Spleen (tissue), 11 donors: ENCODE data around the gene SLC30A1. TPM values are rescaled to one million over a fixed set of nuclear protein-coding genes. Genes with fewer than 3 reads are reported as not detected.
A peak's percentile ranks its signal among the peaks of the same experiment; 100 is the strongest.
"Not testable (repeated sequence)": the region's sequence is repeated elsewhere in the genome, so short reads cannot be mapped to it uniquely, and the experiment has no call there.

Experiments used
- DNase-seq: peaks from one replicate; pipeline ENCODE4 v3.0.0-alpha.2; 2020
- H3K27ac ChIP-seq, 8 donors: fragments of 200-600 bp; sonication (generic) in 7 of 8; 1 replicate in 4 of 8; 2 replicates in 4 of 8; pipeline versions ENCODE4 v1.5.0 to v1.8.0; 2016 to 2021; ENCODE audit warnings: inconsistent platforms in 4 of 8, mild to moderate bottlenecking in 4 of 8, moderate library complexity in 1 of 8
- H3K27me3 ChIP-seq, 7 donors: fragments of 200-600 bp; sonication (generic) in 6 of 7; replicated peaks in 1 of 7; 1 replicate in 4 of 7; 2 replicates in 3 of 7; pipeline versions ENCODE4 v1.5.0 to v1.8.0; 2016 to 2021; ENCODE audit warnings: inconsistent platforms in 3 of 7, mild to moderate bottlenecking in 1 of 7
- H3K36me3 ChIP-seq, 6 donors: fragments of 200-600 bp; sonication (generic) in 5 of 6; 1 replicate in 4 of 6; 2 replicates in 2 of 6; pipeline versions ENCODE4 v1.5.0 to v1.8.0; 2016 to 2021; ENCODE audit warnings: inconsistent platforms in 2 of 6
- H3K4me1 ChIP-seq, 6 donors: fragments of 200-600 bp; sonication (generic) in 5 of 6; 1 replicate in 3 of 6; 2 replicates in 3 of 6; pipeline versions ENCODE4 v1.5.0 to v1.8.0; 2016 to 2021; ENCODE audit warnings: inconsistent platforms in 3 of 6
- H3K4me3 ChIP-seq, 8 donors: fragments of 200-600 bp; sonication (generic) in 7 of 8; 1 replicate in 4 of 8; 2 replicates in 4 of 8; pipeline versions ENCODE4 v1.5.0 to v1.8.0; 2016 to 2021; ENCODE audit warnings: inconsistent platforms in 4 of 8, mild to moderate bottlenecking in 4 of 8, moderate library complexity in 2 of 8
- H3K9me3 ChIP-seq, 8 donors: fragments of 200-600 bp; sonication (generic) in 7 of 8; 1 replicate in 4 of 8; 2 replicates in 4 of 8; pipeline versions ENCODE4 v1.5.0 to v1.8.0; 2016 to 2021; ENCODE audit warnings: inconsistent platforms in 4 of 8
- POLR2A ChIP-seq, 3 donors: fragments of 450-650 bp; IDR thresholded peaks; one replicate each; pipeline ENCODE4 v1.5.1; 2017; ENCODE audit warnings: antibody characterized with exemption in 3 of 3, mild to moderate bottlenecking in 1 of 3
- POLR2AphosphoS5 ChIP-seq, 3 donors: sonication (generic); formaldehyde crosslinking; IDR thresholded peaks; one replicate each; pipeline ENCODE4 v1.5.1; 2017; ENCODE audit warnings: antibody characterized with exemption in 3 of 3
- WGBS, 5 donors: extraction: QIAGEN DNeasy Blood & Tissue Kit in 3 of 5; methylation state at CpG; one replicate each; pipeline versions ENCODE4 v1.1.5 to v1.1.7; 2013 to 2018; 5-methylcytosine and 5-hydroxymethylcytosine counted together
- intact Hi-C: fragments of 100-400 bp; cut with DNase I; formaldehyde crosslinking; loops from one replicate; pipeline ENCODE4 v1.15.0; 2023; ENCODE audit warnings: low total_unique reads
- polyA plus RNA-seq, 3 donors: library from polyadenylated mRNA; stranded (reverse); fragments of 200-250 nt; gene quantifications; one replicate each; pipeline ENCODE4 v1.2.1, GENCODE V29; 2013
- total RNA-seq, 7 donors: library from RNA; depleted of rRNA in 3 of 7; stranded (reverse); fragments of >200 nt in 3 of 7; fragmentation: NEBNext Ultra II Directional in 4 of 7; extraction: Animal tissue kit (Norgen Biotek cat#: 25700) in 4 of 7; gene quantifications; one replicate each; pipeline versions ENCODE4 v1.1.0 to v1.2.1, GENCODE V29; 2016 to 2021
- TF ChIP-seq, protein P1 (sequence below), 11 experiments: fragments of 200-600 bp in 7 of 11; fragments of 450-650 bp in 4 of 11; sonication (generic) in 4 of 11; IDR thresholded peaks in 8 of 11; conservative IDR thresholded peaks in 3 of 11; 1 replicate in 7 of 11; 2 replicates in 4 of 11; pipeline versions ENCODE4 v1.4.0 to v1.8.0; 2016 to 2021; ENCODE audit warnings: antibody characterized with exemption in 11 of 11, inconsistent platforms in 4 of 11, mild to moderate bottlenecking in 1 of 11
- donor health status: healthy with polysubstance abuse.
- donor health status: DM: no; HTN: no; CAD: no; lungs with moderate emphysema.
- donor health status: DM: no; HTN: no; CAD: no.
- donor health status: Bipolar disorder and iron deficiency.
- donor health status: healthy.
- donor health status: DM: no; HTN: no; CAD: no.
- donor health status: DM: yes; HTN: yes; CAD: no.

SLC30A1 gene
- total and polyA plus RNA-seq, 10 donors: 3.0 to 38.5 (median 30.8) TPM

DNA sequence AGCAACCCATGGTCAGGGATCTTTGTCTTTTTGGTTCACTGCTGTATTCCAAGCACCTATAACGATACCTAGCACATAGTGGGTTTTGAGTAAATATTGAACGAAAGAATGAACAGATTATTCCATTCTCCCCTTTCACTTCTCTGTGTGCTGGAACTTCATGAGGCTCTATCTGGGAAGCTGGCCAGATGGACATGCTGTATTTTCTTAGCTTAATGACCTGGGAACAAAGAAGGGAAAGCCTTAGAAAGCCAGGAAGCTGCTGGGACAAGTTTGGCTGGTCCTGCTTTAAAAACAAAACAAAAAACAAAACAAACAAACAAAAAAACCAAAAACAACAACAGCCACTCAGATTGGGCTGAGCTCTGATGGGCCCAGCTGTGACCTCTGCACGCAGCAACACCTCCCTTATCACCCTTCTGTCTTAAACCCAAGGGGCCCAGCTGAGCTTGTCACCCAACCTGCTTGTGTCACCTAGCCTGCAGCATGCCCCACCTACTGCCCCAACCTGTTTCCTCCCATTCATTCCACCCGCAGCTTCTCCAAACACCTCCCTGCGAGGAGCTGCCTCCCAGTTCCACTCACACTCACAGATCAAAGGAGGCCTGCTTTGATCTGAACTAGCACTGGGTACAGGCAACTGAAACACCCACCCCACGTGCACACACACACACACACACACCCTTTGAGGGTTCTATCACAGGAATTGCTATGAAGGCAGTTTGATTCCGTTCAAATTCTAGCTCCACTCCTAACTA, 37.1 kb downstream of the SLC30A1 start:
- no peak for DNase-seq
- intact Hi-C loops: no loop called here
- TF ChIP-seq, protein P1, sequence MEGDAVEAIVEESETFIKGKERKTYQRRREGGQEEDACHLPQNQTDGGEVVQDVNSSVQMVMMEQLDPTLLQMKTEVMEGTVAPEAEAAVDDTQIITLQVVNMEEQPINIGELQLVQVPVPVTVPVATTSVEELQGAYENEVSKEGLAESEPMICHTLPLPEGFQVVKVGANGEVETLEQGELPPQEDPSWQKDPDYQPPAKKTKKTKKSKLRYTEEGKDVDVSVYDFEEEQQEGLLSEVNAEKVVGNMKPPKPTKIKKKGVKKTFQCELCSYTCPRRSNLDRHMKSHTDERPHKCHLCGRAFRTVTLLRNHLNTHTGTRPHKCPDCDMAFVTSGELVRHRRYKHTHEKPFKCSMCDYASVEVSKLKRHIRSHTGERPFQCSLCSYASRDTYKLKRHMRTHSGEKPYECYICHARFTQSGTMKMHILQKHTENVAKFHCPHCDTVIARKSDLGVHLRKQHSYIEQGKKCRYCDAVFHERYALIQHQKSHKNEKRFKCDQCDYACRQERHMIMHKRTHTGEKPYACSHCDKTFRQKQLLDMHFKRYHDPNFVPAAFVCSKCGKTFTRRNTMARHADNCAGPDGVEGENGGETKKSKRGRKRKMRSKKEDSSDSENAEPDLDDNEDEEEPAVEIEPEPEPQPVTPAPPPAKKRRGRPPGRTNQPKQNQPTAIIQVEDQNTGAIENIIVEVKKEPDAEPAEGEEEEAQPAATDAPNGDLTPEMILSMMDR (IDR thresholded peaks at IDR 0.05 in 8 of 11, conservative IDR thresholded peaks at IDR 0.05 in 3 of 11): no peak
- TF ChIP-seq POLR2AphosphoS5 (IDR thresholded peaks at IDR 0.05): no peak
- no peak for TF ChIP-seq POLR2A (IDR thresholded peaks at IDR 0.05)

DNA sequence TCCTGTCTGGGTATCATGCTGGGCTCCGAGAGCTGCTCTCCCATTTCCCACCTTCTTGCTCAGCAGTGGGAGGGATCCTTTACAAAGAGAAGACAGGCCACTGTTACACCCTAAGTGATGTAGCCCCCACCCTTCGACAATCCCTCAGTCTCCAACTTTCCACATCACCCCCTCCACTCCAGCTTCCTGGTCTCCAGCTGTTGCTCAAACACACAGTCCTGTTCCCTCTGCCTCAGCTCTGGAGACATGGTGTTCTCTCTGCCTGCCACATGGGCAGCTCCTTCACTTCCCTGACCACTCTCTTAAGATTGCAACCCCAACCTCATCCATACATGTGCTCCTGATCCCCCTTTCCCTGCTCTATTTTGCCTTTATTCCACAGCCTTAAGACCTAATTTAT, 37.7 kb downstream of the SLC30A1 start:
- TF ChIP-seq, protein P1 (IDR thresholded peaks at IDR 0.05 in 8 of 11, conservative IDR thresholded peaks at IDR 0.05 in 3 of 11): no peak
- no peak for TF ChIP-seq POLR2AphosphoS5 (IDR thresholded peaks at IDR 0.05)
- no peak for TF ChIP-seq POLR2A (IDR thresholded peaks at IDR 0.05)
- Histone ChIP-seq H3K27ac (no peak overlapping the region), H3K27me3 (no peaks in the 10 kb centered on the region), H3K4me3 (no peak overlapping the region), H3K9me3 (peaks cover 0 to 18% (median 3%) of the 10 kb centered on the region in 8 donors), H3K36me3 (no peaks in the 10 kb centered on the region), H3K4me1 (peaks cover 0 to 11% (median 0%) of the 10 kb centered on the region in 6 donors)
- intact Hi-C loops: no loop called here
- peak; percentile 41 for DNase-seq
- WGBS, 5 donors: 83 to 100% (median 88%) methylated on average over 2 of the region's 2 CpGs

More for the DNA sequence above, 37.1 kb downstream of the SLC30A1 start:
- 63 to 72% (median 70%) methylated on average over 7 of the region's 7 CpGs for WGBS, 5 donors
- no peaks in the 10 kb centered on the region for H3K36me3 ChIP-seq
- H3K27me3 ChIP-seq: no peaks in the 10 kb centered on the region
- no peak overlapping the region for H3K27ac ChIP-seq
- H3K4me3 ChIP-seq: no peak overlapping the region
- peaks cover 0 to 14% (median 0%) of the 10 kb centered on the region in 6 donors for H3K4me1 ChIP-seq
- peaks cover 0 to 18% (median 3%) of the 10 kb centered on the region in 8 donors for H3K9me3 ChIP-seq

DNA sequence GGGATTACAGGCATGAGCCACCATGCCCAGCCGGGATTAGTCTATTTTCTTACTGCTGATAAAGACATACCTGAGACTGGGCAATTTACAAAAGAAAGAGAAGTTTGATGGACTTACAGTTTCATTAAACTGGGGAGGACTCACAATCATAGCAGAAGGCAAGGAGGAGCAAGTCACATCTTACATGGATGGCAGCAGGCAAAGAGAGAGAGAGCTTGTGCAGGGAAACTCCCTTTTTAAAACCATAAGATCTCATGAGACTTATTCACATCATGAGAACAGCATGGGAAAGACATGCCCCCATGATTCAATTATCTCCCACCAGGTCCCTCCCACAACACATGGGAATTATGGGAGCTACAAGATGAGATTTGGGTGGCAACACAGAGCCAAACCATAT, 38.1 kb downstream of the SLC30A1 start:
- H3K4me3 ChIP-seq, intact Hi-C loops, H3K27ac ChIP-seq, H3K4me1 ChIP-seq, H3K36me3 ChIP-seq, H3K27me3 ChIP-seq: not testable (repeated sequence)
- peak; percentile 2 for DNase-seq
- 90 to 100% (median 92%) methylated on average over 1 of the region's 1 CpG for WGBS, 5 donors
- peaks cover 0 to 18% (median 3%) of the 10 kb centered on the region in 8 donors for H3K9me3 ChIP-seq

DNA sequence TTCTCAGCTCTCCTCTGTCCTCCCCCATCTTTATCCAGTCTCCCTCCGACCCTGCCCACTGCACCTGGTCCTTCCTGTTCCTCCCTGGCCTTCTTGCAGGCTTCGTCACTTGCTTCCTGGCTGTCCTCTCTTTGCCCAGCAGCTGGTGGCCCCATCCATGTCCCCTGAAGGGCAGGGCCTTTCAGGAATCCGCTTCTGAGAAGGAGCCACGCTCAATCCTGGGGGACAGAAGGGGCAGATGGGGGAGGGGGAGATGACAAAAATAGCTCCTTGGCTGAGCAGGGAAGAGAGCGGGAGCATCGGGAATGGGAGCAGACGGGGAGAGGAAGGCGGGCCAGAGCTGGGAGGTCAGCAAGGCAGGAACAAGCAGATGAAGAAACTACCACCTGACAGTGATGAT, 40.7 kb downstream of the SLC30A1 start:
- Histone ChIP-seq H3K4me1 (no peaks in the 10 kb centered on the region), H3K9me3 (peaks cover 0 to 18% (median 3%) of the 10 kb centered on the region in 8 donors), H3K36me3 (no peaks in the 10 kb centered on the region), H3K27me3 (no peaks in the 10 kb centered on the region), H3K27ac (no peak overlapping the region), H3K4me3 (no peak overlapping the region)
- WGBS, 5 donors: 62 to 83% (median 77%) methylated on average over 8 of the region's 8 CpGs
- no peak for TF ChIP-seq POLR2A (IDR thresholded peaks at IDR 0.05)
- intact Hi-C loops: no loop called here
- DNase-seq: no peak

DNA sequence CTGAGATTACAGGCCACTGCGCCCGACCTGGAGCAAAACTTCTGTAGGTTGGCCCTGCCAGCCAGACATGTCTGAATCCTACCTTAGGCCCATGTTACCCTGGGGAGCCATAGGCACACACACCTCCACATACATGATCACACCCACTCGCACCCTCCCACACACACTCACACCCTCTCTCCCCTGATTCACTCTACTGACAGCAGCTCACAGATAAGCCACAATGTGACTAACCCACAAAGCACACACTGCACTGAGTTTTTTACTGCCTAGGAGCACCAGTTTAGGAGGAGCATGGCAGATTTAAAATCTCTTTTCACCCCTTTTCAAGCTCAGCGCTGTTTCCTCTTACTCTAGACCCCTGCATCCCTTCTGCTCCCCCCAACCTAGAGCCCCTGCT, 41.7 kb downstream of the SLC30A1 start:
- Histone ChIP-seq H3K27ac (no peak overlapping the region), H3K36me3 (no peaks in the 10 kb centered on the region), H3K4me3 (no peak overlapping the region), H3K4me1 (no peaks in the 10 kb centered on the region), H3K27me3 (no peaks in the 10 kb centered on the region), H3K9me3 (peaks cover 0 to 18% (median 3%) of the 10 kb centered on the region in 8 donors)
- intact Hi-C loops: no loop called here
- DNase-seq: no peak
- TF ChIP-seq POLR2AphosphoS5 (IDR thresholded peaks at IDR 0.05) (no peak), POLR2A (IDR thresholded peaks at IDR 0.05) (no peak)
- TF ChIP-seq, protein P1 (IDR thresholded peaks at IDR 0.05 in 8 of 11, conservative IDR thresholded peaks at IDR 0.05 in 3 of 11): no peak
- 79 to 96% (median 91%) methylated on average over 4 of the region's 4 CpGs for WGBS, 5 donors
